A549 (cell line): ENCODE results near the gene ARHGEF19. TPM values are rescaled to one million over a fixed set of nuclear protein-coding genes. Genes with fewer than 3 reads are reported as not detected.

Source experiments
- ATAC-seq, 2 experiments: fragments of 200-7000 bp in 1 of 2; fragments of >200 bp in 1 of 2; cut with Nextera tagmentation in 1 of 2; cut with Tn5 transposase in 1 of 2; 3 replicates each; pipeline versions ENCODE4 v1.8.0 to v1.9.1; 2018 to 2020; ENCODE audit warnings: mild to moderate bottlenecking in 1 of 2, moderate library complexity in 1 of 2
- CTCF ChIA-PET: fragments of 300-600 bp; sonication (Branson Sonifier 250); formaldehyde crosslinking; extraction: SDS; loops from one replicate; lab custom pipeline; 2021; ENCODE audit warnings: antibody characterized with exemption, inconsistent platforms; lab: Yijun Ruan, JAX
- POLR2A ChIA-PET: fragments of 350-600 bp; formaldehyde crosslinking; extraction: SDS; loops from one replicate; lab custom pipeline; 2021; ENCODE audit warnings: antibody characterized with exemption, inconsistent platforms; lab: Yijun Ruan, JAX
- DNase-seq, 2 experiments: peaks; one replicate each; pipeline versions ENCODE4 v3.0.0 to v3.0.0-alpha.2; 2011 to 2016; ENCODE audit warnings: low read depth in 1 of 2, low spot score in 1 of 2
- FAIRE-seq: peaks from 2 replicates; lab custom pipeline; 2011; peaks lifted over from hg19 to GRCh38; lab: Jason Lieb, UNC
- H3K27ac ChIP-seq, 2 experiments: fragments of >200 bp; sonication (Bioruptor Twin); formaldehyde crosslinking; 3 replicates each; pipeline ENCODE4 v1.5.1; 2016 to 2017
- H3K4me1 ChIP-seq: fragments of >200 bp; sonication (Bioruptor Twin); formaldehyde crosslinking; 3 replicates; pipeline ENCODE4 v1.6.1; 2016
- H3K4me2 ChIP-seq: fragments of >200 bp; sonication (Bioruptor Twin); formaldehyde crosslinking; 3 replicates; pipeline ENCODE4 v1.6.1; 2016
- H3K4me3 ChIP-seq: fragments of >200 bp; sonication (Bioruptor Twin); formaldehyde crosslinking; 3 replicates; pipeline ENCODE4 v1.5.1; 2016
- H3K9me3 ChIP-seq: fragments of >200 bp; sonication (Bioruptor Twin); formaldehyde crosslinking; 3 replicates; pipeline ENCODE4 v1.6.1; 2016
- BHLHE40 ChIP-seq: IDR thresholded peaks from 2 replicates; pipeline ENCODE4 v1.6.1; 2012; ENCODE audit warnings: low read depth, low read length, inconsistent platforms
- CBX8 ChIP-seq: fragments of 200-600 bp; sonication (generic); IDR thresholded peaks from 2 replicates; pipeline ENCODE4 v1.6.1; 2016
- CHD2 ChIP-seq: fragments of 150-350 bp; IDR thresholded peaks from 2 replicates; pipeline ENCODE4 v1.6.1; 2014; ENCODE audit warnings: low read length; ENCODE audit not compliant: partially characterized antibody
- CTCF ChIP-seq: fragments of >200 bp; sonication (Bioruptor Twin); formaldehyde crosslinking; IDR thresholded peaks from 3 replicates; pipeline ENCODE4 v1.5.1; 2016
- EHF ChIP-seq: fragments of 250-450 bp; sonication (Bioruptor Pico); IDR thresholded peaks from 2 replicates; pipeline ENCODE4 v1.5.0; 2020; ENCODE audit warnings: mild to moderate bottlenecking
- ESRRA ChIP-seq: fragments of 150-350 bp; IDR thresholded peaks from 2 replicates; pipeline ENCODE4 v1.6.1; 2014; ENCODE audit warnings: mild to moderate bottlenecking, low read length, borderline replicate concordance
- HDAC2 ChIP-seq: fragments of 200-600 bp; sonication (generic); IDR thresholded peaks from 2 replicates; pipeline ENCODE4 v1.6.1; 2016
- HES2 ChIP-seq: fragments of >200 bp; sonication (Bioruptor Twin); formaldehyde crosslinking; IDR thresholded peaks from 2 replicates; pipeline ENCODE4 v1.6.1; 2016
- HEYL ChIP-seq: fragments of 250-450 bp; sonication (Bioruptor Pico); IDR thresholded peaks from 2 replicates; pipeline ENCODE4 v1.8.0; 2021; ENCODE audit warnings: mild to moderate bottlenecking, moderate library complexity
- HMGXB4 ChIP-seq: fragments of 250-450 bp; sonication (Bioruptor Pico); IDR thresholded peaks from 2 replicates; pipeline ENCODE4 v1.5.0; 2021; ENCODE audit warnings: mild to moderate bottlenecking, moderate library complexity, borderline replicate concordance
- KDM5A ChIP-seq: fragments of 200-600 bp; sonication (generic); IDR thresholded peaks from 2 replicates; pipeline ENCODE4 v1.6.1; 2016; ENCODE audit warnings: antibody characterized with exemption, mild to moderate bottlenecking
- NPAS2 ChIP-seq: fragments of 250-450 bp; sonication (Bioruptor Pico); IDR thresholded peaks from 2 replicates; pipeline ENCODE4 v1.8.0; 2022; ENCODE audit warnings: mild to moderate bottlenecking, moderate library complexity, borderline replicate concordance
- NR3C1 ChIP-seq: fragments of >200 bp; sonication (Bioruptor Twin); formaldehyde crosslinking; IDR thresholded peaks from 3 replicates; pipeline ENCODE4 v1.6.1; 2017
- PBX3 ChIP-seq: IDR thresholded peaks from 2 replicates; pipeline ENCODE4 v1.6.1; 2012
- POLR2A ChIP-seq: IDR thresholded peaks from 2 replicates; pipeline ENCODE4 v1.6.1; 2012; ENCODE audit warnings: mild to moderate bottlenecking, low read length
- RAD21 ChIP-seq, 2 experiments: fragments of >200 bp in 1 of 2; sonication (Bioruptor Twin) in 1 of 2; formaldehyde crosslinking in 1 of 2; IDR thresholded peaks in 1 of 2; conservative IDR thresholded peaks in 1 of 2; 2 replicates in 1 of 2; 3 replicates in 1 of 2; pipeline ENCODE4 v1.6.1; 2012 to 2018; ENCODE audit warnings: inconsistent platforms in 1 of 2
- RARB ChIP-seq: fragments of 250-450 bp; sonication (Bioruptor Pico); IDR thresholded peaks from 2 replicates; pipeline ENCODE4 v1.8.0; 2021; ENCODE audit warnings: mild to moderate bottlenecking, moderate library complexity
- RCOR1 ChIP-seq: fragments of 150-350 bp; IDR thresholded peaks from 2 replicates; pipeline ENCODE4 v1.6.1; 2014; ENCODE audit warnings: antibody characterized with exemption, low read length, low read depth
- RNF2 ChIP-seq: fragments of 200-600 bp; sonication (generic); IDR thresholded peaks from 2 replicates; pipeline ENCODE4 v1.6.1; 2016; ENCODE audit warnings: low read depth, mild to moderate bottlenecking, antibody characterized with exemption, moderate library complexity, borderline replicate concordance
- SMC3 ChIP-seq: fragments of >200 bp; sonication (Bioruptor Twin); formaldehyde crosslinking; IDR thresholded peaks from 3 replicates; pipeline ENCODE4 v1.6.1; 2018; ENCODE audit warnings: inconsistent platforms
- TP53 ChIP-seq: fragments of 250-450 bp; sonication (Bioruptor Pico); IDR thresholded peaks from 2 replicates; pipeline ENCODE4 v1.5.0; 2021; ENCODE audit warnings: mild to moderate bottlenecking, moderate library complexity
- ZFP36 ChIP-seq: fragments of 450-650 bp; IDR thresholded peaks from 2 replicates; pipeline ENCODE4 v1.6.1; 2014; ENCODE audit warnings: borderline replicate concordance; ENCODE audit not compliant: partially characterized antibody
- WGBS: methylation state at CpG from one replicate; pipeline ENCODE4 v1.1.6; 2017; ENCODE audit errors: missing lambda C conversion rate; 5-methylcytosine and 5-hydroxymethylcytosine counted together
- polyA plus RNA-seq, 4 experiments: library from polyadenylated mRNA; depleted of rRNA in 3 of 4; stranded (reverse); fragments of >200 nt; fragmentation: RNase III in 1 of 4; extraction: RNeasy Plus Mini Kit Qiagen cat#74134 plus additional on column Dnase treatment in 1 of 4; gene quantifications; 2 replicates in 3 of 4; 3 replicates in 1 of 4; pipeline ENCODE4 v1.2.3, GENCODE V29; 2011 to 2017

ARHGEF19 gene
- polyA plus RNA-seq, 2 of the 4 experiments (the other 2 are of a cell fraction), result 6.1 to 9.2 TPM

GRCh38 chr1:16205334-16205671, 7.1 kb downstream of the ARHGEF19 start:
- no peak for ATAC-seq
- no peak for DNase-seq
- WGBS, result 89% methylated on average over 9 of the region's 11 CpGs

GRCh38 chr1:16204634-16205333, 7.7 kb downstream of the ARHGEF19 start:
- POLR2A ChIA-PET, result interaction anchor here (2.3 kb wide), 1 partner anchor 33 kb away, joined by 5 read pairs; the partner anchor contains the start of gene CPLANE2
- ATAC-seq, result peak in 1 of 2 experiments; percentile 36; a peak in 3 of 6 replicates
- 67% methylated on average over 5 of the region's 12 CpGs for WGBS
- no peak overlapping the region for H3K4me2 ChIP-seq
- peaks cover 26% of the 10 kb centered on the region for H3K4me1 ChIP-seq
- no peak for FAIRE-seq
- H3K9me3 ChIP-seq, result no peaks in the 10 kb centered on the region
- no peak overlapping the region for H3K4me3 ChIP-seq
- TF ChIP-seq SMC3 (peak; percentile 27; the same call in 1 of the 3 replicates), RAD21 (conservative IDR thresholded peaks at IDR 0.05 in 1 of 2, IDR thresholded peaks at IDR 0.05 in 1 of 2) (peak in 1 of 2 experiments; percentile 36; a peak in 2 of 5 replicates), CTCF (peak; percentile 22; the same call in 2 of the 3 replicates), BHLHE40 (no peak)
- CTCF ChIA-PET, result interaction anchor here (0.9 to 3.9 kb wide), 10 partner anchors 13 to 158 kb away, joined by 3 to 31 read pairs (median 5); partner anchors contain the start of gene FAM131C
- H3K27ac ChIP-seq, result peak overlapping the region in 1 of 2 experiments; percentile 95; a peak in 1 of 6 replicates
- DNase-seq, result peak; percentile 18 to 21

More at GRCh38 chr1:16205334-16205671, 7.1 kb downstream of the ARHGEF19 start:
- ChIA-PET POLR2A (interaction anchor here (2.3 kb wide), 1 partner anchor 32 kb away, joined by 5 read pairs; the partner anchor contains the start of gene CPLANE2), CTCF (interaction anchor here (0.9 to 3.9 kb wide), 6 partner anchors 12 to 157 kb away, joined by 3 to 31 read pairs (median 5); no protein-coding TSS in a partner anchor)
- Histone ChIP-seq H3K4me2 (peak overlapping the region; percentile 79; the same call in 1 of the 3 replicates), H3K27ac (peak overlapping the region in 1 of 2 experiments; percentile 95; a peak in 2 of 6 replicates), H3K9me3 (no peaks in the 10 kb centered on the region), H3K4me3 (no peak overlapping the region), H3K4me1 (peaks cover 26% of the 10 kb centered on the region)
- no peak for FAIRE-seq
- TF ChIP-seq CTCF, result 0 out of 3 replicates have a peak, but pooled peaks have one; percentile 2
- TF ChIP-seq EHF (CRISPR knock-in tag), result no peak
- TF ChIP-seq, all 56 proteins: peak for 1

- Histone ChIP-seq H3K27ac (no peak overlapping the region), H3K9me3 (no peaks in the 10 kb centered on the region), H3K4me3 (no peak overlapping the region), H3K4me1 (peaks cover 26% of the 10 kb centered on the region), H3K4me2 (no peak overlapping the region)
- ATAC-seq, result no peak
- ChIA-PET POLR2A (no interaction called here), CTCF (interaction anchor here (0.8 to 3.9 kb wide), 10 partner anchors 12 to 158 kb away, joined by 3 to 31 read pairs (median 5); partner anchors contain the start of gene FAM131C)
- TF ChIP-seq ESRRA (no peak), SMC3 (no peak), HDAC2 (no peak), HEYL (CRISPR knock-in tag) (no peak), KDM5A (no peak), RCOR1 (no peak), PBX3 (no peak), TP53 (no peak), RNF2 (no peak), NR3C1 (no peak), HMGXB4 (CRISPR knock-in tag) (no peak), CBX8 (no peak), ZFP36 (no peak), POLR2A (no peak), NPAS2 (no peak), CHD2 (no peak), HES2 (no peak), RARB (CRISPR knock-in tag) (no peak)
- DNase-seq, result no peak
- FAIRE-seq, result no peak
- WGBS, result 92% methylated on average over 2 of the region's 2 CpGs
Observed at GRCh38 chr1:16204216-16204615, 8.2 kb downstream of the ARHGEF19 start.
